Measurements from ENCODE around the gene PPP1R14C. TPM values are rescaled to one million over a fixed set of nuclear protein-coding genes. Genes with fewer than 3 reads are reported as not detected.

Gene PPP1R14C
- total and polyA plus RNA-seq, 10 donors = 0.06 to 0.39 (median 0.18) TPM; not detected in 4

GRCh38 chr6:150227281-150227680 is 84.4 kb downstream of the PPP1R14C start:
- intact Hi-C loops (cut with DNase I; ENCODE audit: low total_unique reads) = no loop called here
- Histone ChIP-seq H3K4me1 (no peaks in the 10 kb centered on the region), H3K36me3 (no peaks in the 10 kb centered on the region), H3K9me3 (peaks cover 0 to under 1% (median 0%) of the 10 kb centered on the region in 8 donors), H3K27ac (no peak overlapping the region), H3K4me3 (no peak overlapping the region), H3K27me3 (replicated peaks in 1 of 7) (no peaks in the 10 kb centered on the region)
- WGBS, 5 donors = 83 to 91% (median 86%) methylated on average over 3 of the region's 3 CpGs
- DNase-seq = no peak
- TF ChIP-seq CTCF (IDR thresholded peaks at IDR 0.05 in 8 of 11, conservative IDR thresholded peaks at IDR 0.05 in 3 of 11) (no peak), POLR2AphosphoS5 (IDR thresholded peaks at IDR 0.05) (no peak), POLR2A (IDR thresholded peaks at IDR 0.05) (no peak)

- Histone ChIP-seq H3K9me3 (peaks cover 0 to 8% (median 0%) of the 10 kb centered on the region in 8 donors), H3K4me3 (no peak overlapping the region), H3K27ac (no peak overlapping the region), H3K27me3 (replicated peaks in 1 of 7) (no peaks in the 10 kb centered on the region), H3K4me1 (no peaks in the 10 kb centered on the region), H3K36me3 (no peaks in the 10 kb centered on the region)
- DNase-seq = no peak
- WGBS, 5 donors = 74 to 86% (median 79%) methylated on average over 5 of the region's 5 CpGs
- TF ChIP-seq POLR2AphosphoS5 (IDR thresholded peaks at IDR 0.05) = no peak
- no peak for TF ChIP-seq POLR2A (IDR thresholded peaks at IDR 0.05)
- no peak for TF ChIP-seq CTCF (IDR thresholded peaks at IDR 0.05 in 8 of 11, conservative IDR thresholded peaks at IDR 0.05 in 3 of 11)
- intact Hi-C loops (cut with DNase I; ENCODE audit: low total_unique reads) = no loop called here
Observed at GRCh38 chr6:150228072-150228733, 85.4 kb downstream of the PPP1R14C start.

GRCh38 chr6:150229436-150230163 is 86.8 kb downstream of the PPP1R14C start:
- no peak overlapping the region for H3K4me3 ChIP-seq
- WGBS, 5 donors = 64 to 72% (median 71%) methylated on average over 6 of the region's 6 CpGs
- H3K4me1 ChIP-seq = no peaks in the 10 kb centered on the region
- H3K9me3 ChIP-seq = peaks cover 0 to 9% (median 0%) of the 10 kb centered on the region in 8 donors
- no peaks in the 10 kb centered on the region for H3K36me3 ChIP-seq
- intact Hi-C loops (cut with DNase I; ENCODE audit: low total_unique reads) = no loop called here
- DNase-seq = no peak
- no peak overlapping the region for H3K27ac ChIP-seq
- TF ChIP-seq CTCF (IDR thresholded peaks at IDR 0.05 in 8 of 11, conservative IDR thresholded peaks at IDR 0.05 in 3 of 11) (no peak), POLR2AphosphoS5 (IDR thresholded peaks at IDR 0.05) (no peak), POLR2A (IDR thresholded peaks at IDR 0.05) (no peak)
- H3K27me3 ChIP-seq (replicated peaks in 1 of 7) = no peaks in the 10 kb centered on the region

- Histone ChIP-seq H3K27me3 (replicated peaks in 1 of 7) (no peaks in the 10 kb centered on the region), H3K4me1 (no peaks in the 10 kb centered on the region), H3K36me3 (no peaks in the 10 kb centered on the region), H3K27ac (no peak overlapping the region), H3K9me3 (peaks cover 0 to 9% (median 0%) of the 10 kb centered on the region in 8 donors), H3K4me3 (no peak overlapping the region)
- DNase-seq = no peak
- intact Hi-C loops (cut with DNase I; ENCODE audit: low total_unique reads) = no loop called here
- TF ChIP-seq POLR2AphosphoS5 (IDR thresholded peaks at IDR 0.05) (no peak), CTCF (IDR thresholded peaks at IDR 0.05 in 8 of 11, conservative IDR thresholded peaks at IDR 0.05 in 3 of 11) (no peak), POLR2A (IDR thresholded peaks at IDR 0.05) (no peak)
- 86 to 98% (median 90%) methylated on average over 5 of the region's 5 CpGs for WGBS, 5 donors
Observed at GRCh38 chr6:150230164-150230561, 87.3 kb downstream of the PPP1R14C start.
